HG02885 (cell line): ENCODE data around the gene ITPKC.
"Not testable (repeated sequence)": the region's sequence is repeated elsewhere in the genome, so short reads cannot be mapped to it uniquely, and the experiment has no call there.

ENCODE experiments used
- ATAC-seq: cut with Tn5 transposase; IDR thresholded peaks from one replicate; pipeline ENCODE4 v1.9.1; 2021; ENCODE audit warnings: mild to moderate bottlenecking; ENCODE audit not compliant: unreplicated experiment, poor library complexity

ITPKC gene

DNA sequence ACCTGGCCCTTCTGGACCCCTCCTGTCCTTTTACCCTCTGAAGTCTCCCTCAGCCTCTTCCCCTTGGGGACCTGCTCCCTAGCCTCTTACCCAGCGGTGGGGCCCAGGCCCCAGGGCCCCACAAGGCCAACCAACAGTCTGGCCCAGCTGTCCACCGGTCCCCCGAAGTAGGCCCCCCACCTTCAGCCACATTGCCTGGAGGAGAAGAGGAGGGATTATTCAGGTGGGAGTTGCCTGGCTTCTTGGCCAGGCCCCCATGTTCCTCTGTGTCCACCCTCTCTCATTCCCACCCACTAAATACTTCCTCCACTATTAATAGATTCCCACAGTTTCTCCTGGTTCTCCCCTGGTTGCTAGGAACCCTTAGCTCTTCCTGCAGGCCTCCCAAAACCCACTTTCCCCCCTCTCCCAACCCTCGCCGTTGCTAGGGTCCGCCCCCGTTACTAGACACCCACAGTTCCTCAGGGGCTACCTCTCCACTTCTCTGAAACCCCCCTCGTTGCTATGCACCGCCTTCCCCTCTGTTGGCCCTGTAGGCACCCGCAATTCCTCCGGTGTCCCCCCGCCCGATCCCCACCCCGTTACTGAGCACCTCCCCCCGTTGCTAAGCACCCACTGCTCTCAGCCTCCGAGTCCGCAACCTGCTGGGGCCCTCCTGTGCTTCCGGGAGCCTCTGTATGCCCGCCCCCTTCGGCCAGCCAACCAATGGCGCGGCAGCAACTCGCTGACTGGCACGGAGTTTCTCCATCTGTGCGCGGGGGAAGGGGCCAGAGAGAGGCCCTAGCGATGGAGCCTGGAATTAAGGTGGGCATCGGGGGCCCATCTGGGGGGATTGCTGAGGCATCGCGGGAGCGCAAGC lies 2.2 kb upstream of the ITPKC start:
- ATAC-seq = peak; percentile 67

- no peak for ATAC-seq
Observed at GRCh38 chr19:40716031-40716481, 856 bp upstream of the ITPKC start.

GRCh38 chr19:40717325-40717879 lies 490 bp downstream of the ITPKC start:
- ATAC-seq = no peak

GRCh38 chr19:40717880-40718773 lies 1.2 kb downstream of the ITPKC start:
- ATAC-seq = no peak

GRCh38 chr19:40718774-40719391 lies 2.0 kb downstream of the ITPKC start:
- no peak for ATAC-seq

GRCh38 chr19:40719414-40719894 lies 2.5 kb downstream of the ITPKC start:
- ATAC-seq = no peak

DNA sequence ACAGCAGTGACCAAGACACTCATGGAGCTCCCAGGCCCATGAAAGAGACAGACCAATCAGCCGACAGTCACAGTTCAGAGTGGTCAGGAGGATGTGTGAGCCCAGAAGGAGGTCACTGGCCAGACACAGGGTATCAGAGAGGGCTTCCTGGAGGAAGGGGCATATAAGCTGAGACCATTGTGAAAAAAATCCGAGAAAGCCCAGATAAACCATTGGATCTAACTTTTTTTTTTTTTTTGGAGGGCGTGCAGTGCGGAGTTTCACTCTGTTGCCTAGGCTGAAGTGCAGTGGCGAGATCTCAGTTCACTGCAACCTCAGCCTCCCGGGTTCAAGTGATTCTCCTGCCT lies 4.2 kb downstream of the ITPKC start:
- no peak for ATAC-seq

DNA sequence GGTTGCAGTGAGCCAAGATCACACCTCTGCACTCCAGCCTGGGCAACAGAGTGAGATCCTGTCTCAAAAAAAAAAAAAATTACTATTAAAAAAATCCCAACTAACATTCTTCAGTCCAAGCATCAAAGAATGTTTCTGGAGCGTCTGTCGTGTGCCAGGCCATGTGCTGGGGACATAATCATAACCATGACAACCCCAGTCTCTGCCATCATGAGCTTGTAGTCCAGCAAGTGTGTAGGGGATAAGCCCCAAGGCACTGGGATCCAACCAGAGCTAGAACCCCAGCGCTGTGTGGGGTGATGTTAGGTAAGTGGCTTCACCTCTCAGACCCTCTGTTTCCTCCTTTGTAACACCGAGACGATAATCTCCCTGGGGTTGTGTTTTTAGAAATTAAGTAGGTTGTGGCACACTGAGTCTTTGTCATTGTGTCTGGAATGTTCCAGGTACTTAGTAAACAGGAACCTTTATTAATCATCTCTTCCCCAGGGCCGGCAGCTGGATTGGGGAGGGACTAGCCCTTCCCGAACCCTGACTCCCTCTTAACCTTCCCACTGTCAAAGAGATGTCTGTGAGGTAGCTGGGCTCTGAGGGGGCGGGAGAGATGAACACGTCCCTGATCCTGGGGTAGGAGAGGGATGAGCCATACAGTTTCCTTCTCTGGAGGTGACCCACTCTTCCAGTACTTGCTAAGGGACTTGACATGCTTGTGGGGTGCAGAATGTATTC lies 5.2 kb downstream of the ITPKC start:
- no peak for ATAC-seq

DNA sequence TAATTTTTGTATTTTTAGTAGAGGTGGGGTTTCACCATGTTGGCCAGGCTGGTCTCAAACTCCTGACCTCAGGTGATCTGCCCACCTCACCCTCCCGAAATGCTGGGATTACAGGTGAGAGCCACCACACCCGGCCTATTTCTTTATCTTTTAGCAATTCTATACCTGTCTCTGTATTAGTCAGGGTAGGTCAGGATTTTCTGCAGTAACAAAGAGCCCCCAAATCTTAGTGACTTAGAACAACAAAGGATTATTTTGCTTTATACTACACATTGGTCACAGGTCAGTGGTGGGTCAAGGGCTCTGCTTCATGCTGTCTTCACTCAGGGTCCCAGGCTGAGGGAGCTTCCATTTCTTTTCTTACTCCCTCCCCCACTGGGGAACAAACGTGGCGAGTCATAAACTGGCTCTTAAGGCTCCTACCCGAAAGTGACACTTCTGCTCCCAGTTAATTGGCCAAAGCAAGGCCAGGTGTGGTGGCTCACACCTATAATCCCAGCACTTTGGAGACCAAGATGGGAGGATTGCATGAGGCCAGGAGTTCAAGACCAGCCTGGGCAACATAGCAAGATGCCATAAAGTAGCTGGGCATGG lies 6.8 kb downstream of the ITPKC start:
- no peak for ATAC-seq

DNA sequence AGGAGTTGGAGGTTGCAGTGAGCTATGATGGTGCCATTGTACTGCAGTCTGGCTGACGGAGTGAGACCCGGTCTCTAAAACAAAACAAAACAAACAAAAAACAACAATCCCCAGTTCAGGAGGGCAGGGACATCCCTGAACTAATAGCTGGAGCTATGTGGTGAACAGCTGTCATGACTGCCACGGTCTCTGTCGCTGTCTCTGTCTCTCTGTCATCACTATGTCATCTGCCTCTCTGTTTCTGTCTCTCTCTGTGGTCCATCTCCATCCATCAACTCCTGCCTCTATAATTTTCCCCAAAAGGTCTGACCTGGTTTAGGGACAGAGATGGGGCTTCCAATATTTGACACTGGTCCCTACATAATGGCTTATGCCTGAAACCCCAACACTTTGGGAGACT lies 7.4 kb downstream of the ITPKC start:
- no peak for ATAC-seq

- ATAC-seq = no peak
Observed at GRCh38 chr19:40724855-40725254, 7.9 kb downstream of the ITPKC start.

DNA sequence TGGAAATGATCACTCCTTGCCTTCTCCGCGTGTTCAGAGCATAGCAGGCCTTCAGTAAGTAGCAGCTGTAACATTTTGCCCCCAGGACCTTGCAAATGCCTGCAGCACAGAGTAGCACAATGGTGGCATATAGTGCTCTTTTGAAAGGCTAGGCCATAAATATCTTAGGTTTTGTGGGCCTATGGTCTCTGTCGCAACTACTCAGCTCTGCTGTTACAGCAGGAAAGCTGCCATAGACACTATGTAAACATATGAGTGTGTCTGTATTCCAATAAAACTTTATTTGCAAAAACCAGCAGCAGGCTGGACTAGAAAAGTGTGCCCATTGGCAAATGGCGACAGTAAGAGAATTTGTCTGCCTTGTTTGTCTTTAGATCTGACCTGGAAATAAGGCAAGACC lies 9.4 kb downstream of the ITPKC start:
- ATAC-seq = no peak

GRCh38 chr19:40730065-40730464 lies 13.2 kb downstream of the ITPKC start:
- ATAC-seq = not testable (repeated sequence)

GRCh38 chr19:40732304-40732703 lies 15.4 kb downstream of the ITPKC start:
- not testable (repeated sequence) for ATAC-seq

GRCh38 chr19:40733149-40733548 lies 16.2 kb downstream of the ITPKC start:
- ATAC-seq = no peak

DNA sequence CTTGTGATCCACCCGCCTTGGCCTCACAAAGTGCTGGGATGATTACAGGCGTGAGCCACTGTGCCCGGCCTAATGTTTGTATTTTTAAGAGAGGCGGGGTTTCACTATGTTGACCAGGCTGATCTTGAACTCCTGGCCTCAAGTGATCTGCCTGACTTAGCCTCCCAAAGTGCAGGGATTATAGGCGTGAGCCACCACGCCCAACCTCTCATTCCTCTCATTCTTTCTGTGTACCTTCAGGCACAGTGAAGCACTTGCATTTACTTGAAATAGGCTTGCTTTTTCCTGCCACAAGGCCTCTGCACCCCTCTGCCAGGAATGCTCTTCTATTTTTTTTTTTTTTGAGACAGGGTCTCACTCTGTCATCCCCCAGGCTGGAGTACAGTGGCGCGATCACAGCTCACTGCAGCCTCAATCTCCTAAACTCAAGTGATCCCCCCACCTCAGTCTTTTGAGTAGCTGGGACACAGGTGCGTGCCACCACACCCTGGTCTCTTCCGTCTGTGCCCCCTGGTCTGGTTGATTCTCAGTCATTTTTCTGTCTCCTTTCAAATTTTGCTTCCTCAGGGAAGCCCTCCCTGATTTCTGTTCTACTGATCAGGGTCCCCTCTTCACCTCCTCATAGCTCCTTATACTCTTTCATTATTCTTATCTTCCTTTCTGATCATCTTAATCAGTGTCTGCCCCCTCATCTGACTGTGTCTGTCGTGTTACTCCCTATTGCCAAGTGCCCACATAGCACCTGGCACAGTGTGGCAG lies 18.3 kb downstream of the ITPKC start:
- no peak for ATAC-seq

- ATAC-seq = no peak
Observed at GRCh38 chr19:40736661-40737060, 19.7 kb downstream of the ITPKC start.

DNA sequence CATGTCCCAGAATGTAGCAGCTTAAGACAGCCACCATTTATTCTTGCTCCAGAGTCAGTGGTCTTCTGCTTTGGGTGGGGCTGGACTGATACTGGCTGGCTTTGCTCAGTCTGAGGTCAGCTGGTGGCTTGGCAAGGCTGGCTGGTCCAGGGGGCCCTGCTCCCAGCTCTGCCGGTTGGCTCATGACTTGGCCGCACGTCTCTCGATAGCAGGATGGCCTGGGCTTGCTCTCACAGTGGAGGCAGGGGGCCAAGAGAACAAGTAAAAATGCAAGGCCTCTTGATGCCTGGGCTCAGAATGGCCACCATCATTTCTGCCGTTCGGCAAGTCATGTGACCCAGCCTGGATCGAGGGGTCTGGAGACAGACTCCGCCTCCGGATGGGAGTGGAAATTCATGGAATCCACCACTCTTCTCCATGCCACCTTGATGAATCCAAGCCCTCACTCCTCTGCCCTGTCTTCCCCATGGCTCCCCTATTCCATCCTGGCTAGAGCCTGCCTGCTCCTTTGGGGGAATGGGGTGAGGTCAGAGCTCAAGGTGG lies 20.3 kb downstream of the ITPKC start:
- ATAC-seq = no peak
